ENCODE data around the gene TMEM238.
A peak's percentile ranks its signal among the peaks of the same experiment; 100 is the strongest.

TMEM238 gene

DNA sequence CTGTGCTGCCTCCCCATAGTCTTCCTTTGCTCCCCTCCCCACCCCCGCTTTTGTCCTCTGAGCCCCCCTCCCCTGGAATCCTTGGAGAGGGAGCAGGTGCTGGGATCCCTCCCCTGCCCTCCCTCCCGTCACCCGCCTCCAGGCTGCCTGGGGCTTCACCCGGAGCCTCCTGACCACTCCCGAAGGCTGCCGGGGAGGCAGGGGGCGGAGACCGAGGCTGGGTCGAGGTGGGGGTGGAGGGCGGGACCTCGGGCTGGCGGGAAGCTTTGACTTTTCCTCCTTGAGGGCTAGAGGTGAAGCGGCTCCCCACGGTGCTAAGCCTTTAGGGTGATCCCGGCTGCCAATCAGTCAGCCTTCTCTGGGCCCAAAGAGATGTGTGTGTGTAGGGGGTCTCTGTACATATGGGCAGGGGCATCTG is 42.9 kb downstream of the TMEM238 start:
- no peak for DNase-seq (ENCODE audit: low read depth in 1 of 2, low spot score in 1 of 2)
- TF ChIP-seq SPI1 (IDR thresholded peaks at IDR 0.05; ENCODE audit: borderline replicate concordance, low read depth) (no peak), GABPA (IDR thresholded peaks at IDR 0.05; ENCODE audit: low read depth) (no peak), POLR2AphosphoS5 (IDR thresholded peaks at IDR 0.05; ENCODE audit: low read depth) (no peak)
- TF ChIP-seq, protein P1, sequence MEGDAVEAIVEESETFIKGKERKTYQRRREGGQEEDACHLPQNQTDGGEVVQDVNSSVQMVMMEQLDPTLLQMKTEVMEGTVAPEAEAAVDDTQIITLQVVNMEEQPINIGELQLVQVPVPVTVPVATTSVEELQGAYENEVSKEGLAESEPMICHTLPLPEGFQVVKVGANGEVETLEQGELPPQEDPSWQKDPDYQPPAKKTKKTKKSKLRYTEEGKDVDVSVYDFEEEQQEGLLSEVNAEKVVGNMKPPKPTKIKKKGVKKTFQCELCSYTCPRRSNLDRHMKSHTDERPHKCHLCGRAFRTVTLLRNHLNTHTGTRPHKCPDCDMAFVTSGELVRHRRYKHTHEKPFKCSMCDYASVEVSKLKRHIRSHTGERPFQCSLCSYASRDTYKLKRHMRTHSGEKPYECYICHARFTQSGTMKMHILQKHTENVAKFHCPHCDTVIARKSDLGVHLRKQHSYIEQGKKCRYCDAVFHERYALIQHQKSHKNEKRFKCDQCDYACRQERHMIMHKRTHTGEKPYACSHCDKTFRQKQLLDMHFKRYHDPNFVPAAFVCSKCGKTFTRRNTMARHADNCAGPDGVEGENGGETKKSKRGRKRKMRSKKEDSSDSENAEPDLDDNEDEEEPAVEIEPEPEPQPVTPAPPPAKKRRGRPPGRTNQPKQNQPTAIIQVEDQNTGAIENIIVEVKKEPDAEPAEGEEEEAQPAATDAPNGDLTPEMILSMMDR (IDR thresholded peaks at IDR 0.05; ENCODE audit: insufficient read depth, low read length) = no peak
- TF ChIP-seq, protein P2, sequence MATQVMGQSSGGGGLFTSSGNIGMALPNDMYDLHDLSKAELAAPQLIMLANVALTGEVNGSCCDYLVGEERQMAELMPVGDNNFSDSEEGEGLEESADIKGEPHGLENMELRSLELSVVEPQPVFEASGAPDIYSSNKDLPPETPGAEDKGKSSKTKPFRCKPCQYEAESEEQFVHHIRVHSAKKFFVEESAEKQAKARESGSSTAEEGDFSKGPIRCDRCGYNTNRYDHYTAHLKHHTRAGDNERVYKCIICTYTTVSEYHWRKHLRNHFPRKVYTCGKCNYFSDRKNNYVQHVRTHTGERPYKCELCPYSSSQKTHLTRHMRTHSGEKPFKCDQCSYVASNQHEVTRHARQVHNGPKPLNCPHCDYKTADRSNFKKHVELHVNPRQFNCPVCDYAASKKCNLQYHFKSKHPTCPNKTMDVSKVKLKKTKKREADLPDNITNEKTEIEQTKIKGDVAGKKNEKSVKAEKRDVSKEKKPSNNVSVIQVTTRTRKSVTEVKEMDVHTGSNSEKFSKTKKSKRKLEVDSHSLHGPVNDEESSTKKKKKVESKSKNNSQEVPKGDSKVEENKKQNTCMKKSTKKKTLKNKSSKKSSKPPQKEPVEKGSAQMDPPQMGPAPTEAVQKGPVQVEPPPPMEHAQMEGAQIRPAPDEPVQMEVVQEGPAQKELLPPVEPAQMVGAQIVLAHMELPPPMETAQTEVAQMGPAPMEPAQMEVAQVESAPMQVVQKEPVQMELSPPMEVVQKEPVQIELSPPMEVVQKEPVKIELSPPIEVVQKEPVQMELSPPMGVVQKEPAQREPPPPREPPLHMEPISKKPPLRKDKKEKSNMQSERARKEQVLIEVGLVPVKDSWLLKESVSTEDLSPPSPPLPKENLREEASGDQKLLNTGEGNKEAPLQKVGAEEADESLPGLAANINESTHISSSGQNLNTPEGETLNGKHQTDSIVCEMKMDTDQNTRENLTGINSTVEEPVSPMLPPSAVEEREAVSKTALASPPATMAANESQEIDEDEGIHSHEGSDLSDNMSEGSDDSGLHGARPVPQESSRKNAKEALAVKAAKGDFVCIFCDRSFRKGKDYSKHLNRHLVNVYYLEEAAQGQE (IDR thresholded peaks at IDR 0.05; ENCODE audit: insufficient replicate concordance, low read depth) = no peak
- Histone ChIP-seq H3K4me3 (replicated peaks; ENCODE audit: insufficient read depth, low read length) (no peak overlapping the region), H3K27ac (replicated peaks) (no peak overlapping the region), H3K27me3 (ENCODE audit: insufficient read depth, poor library complexity, severe bottlenecking) (no peaks in the 10 kb centered on the region)

DNA sequence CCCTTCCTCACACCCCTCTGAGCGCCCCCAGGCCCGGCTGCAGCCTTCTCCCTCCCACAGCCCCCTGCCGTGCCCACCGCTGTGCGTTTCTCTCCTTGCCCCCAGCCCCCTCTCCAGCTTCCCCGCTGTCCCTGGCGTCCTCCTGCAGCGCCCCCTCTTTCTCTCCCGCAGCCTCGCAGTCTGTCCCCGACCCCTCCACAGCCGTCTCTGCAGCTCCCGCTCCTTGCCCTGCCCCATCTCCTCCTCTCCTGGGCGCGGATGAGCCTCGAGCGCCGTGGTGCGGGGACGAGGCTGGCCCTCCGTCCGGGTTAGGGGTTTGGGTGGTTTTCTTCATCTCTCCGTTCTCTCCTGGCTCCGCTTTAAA is 43.3 kb downstream of the TMEM238 start:
- TF ChIP-seq, protein P1 (IDR thresholded peaks at IDR 0.05; ENCODE audit: insufficient read depth, low read length) = no peak
- TF ChIP-seq, protein P2 (IDR thresholded peaks at IDR 0.05; ENCODE audit: insufficient replicate concordance, low read depth) = no peak
- TF ChIP-seq POLR2AphosphoS5 (IDR thresholded peaks at IDR 0.05; ENCODE audit: low read depth) (no peak), SPI1 (IDR thresholded peaks at IDR 0.05; ENCODE audit: borderline replicate concordance, low read depth) (no peak), GABPA (IDR thresholded peaks at IDR 0.05; ENCODE audit: low read depth) (no peak)
- DNase-seq (ENCODE audit: low read depth in 1 of 2, low spot score in 1 of 2) = no peak
- no peak overlapping the region for H3K27ac ChIP-seq (replicated peaks)
- peak overlapping the region; percentile 53 for H3K4me3 ChIP-seq (replicated peaks; ENCODE audit: insufficient read depth, low read length)
- no peaks in the 10 kb centered on the region for H3K27me3 ChIP-seq (ENCODE audit: insufficient read depth, poor library complexity, severe bottlenecking)

DNA sequence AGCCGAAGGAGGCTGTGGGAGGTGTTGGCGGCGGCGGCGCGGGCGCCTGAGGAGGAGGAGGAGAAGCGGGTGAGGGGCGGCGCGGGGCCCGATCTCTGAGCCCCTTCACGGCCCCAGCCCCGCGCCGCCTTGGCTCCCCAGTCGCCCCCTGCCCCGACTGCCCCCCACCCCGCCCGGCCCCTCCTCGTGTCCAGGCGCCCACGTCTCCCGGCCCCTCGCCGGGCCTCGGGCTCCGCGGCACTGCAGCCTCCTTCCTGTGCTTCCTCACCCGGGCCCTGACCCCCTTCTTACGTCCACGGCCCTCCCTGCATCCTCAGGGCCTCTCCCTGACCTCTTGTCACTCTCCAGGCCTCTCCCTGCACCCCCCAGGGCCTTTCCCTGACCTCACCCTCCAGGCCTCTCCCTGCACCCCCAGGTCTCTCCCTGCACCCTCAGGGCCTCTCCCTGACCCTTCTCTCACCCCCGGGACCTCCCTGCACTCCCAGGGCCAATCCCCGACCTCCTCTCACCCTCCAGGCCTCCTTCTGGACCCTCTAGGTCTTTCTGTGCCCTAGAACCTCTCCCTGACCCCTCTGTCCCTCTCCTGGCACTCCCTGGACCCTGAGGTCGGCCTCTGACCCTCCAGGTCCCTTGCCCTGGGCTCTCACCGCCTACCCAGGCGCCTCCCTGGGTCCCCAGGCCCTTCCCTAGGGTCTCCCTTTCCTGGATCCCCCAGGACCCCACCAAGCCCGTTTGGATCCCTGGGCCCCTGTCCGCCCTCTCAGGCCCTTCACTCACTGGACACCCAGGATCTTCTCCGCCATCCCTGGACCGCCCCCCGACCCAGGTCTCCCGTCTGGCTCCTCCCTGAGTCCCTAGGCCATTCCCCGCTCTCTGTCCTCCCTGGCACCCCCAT is 44.0 kb downstream of the TMEM238 start:
- Histone ChIP-seq H3K27ac (replicated peaks) (peak overlapping the region; percentile 67), H3K27me3 (ENCODE audit: insufficient read depth, poor library complexity, severe bottlenecking) (no peaks in the 10 kb centered on the region), H3K4me3 (replicated peaks; ENCODE audit: insufficient read depth, low read length) (peak overlapping the region; percentile 53)
- TF ChIP-seq POLR2AphosphoS5 (IDR thresholded peaks at IDR 0.05; ENCODE audit: low read depth) (peak; percentile 71; the same call in 1 of the 2 replicates), GABPA (IDR thresholded peaks at IDR 0.05; ENCODE audit: low read depth) (no peak)
- TF ChIP-seq, protein P1 (IDR thresholded peaks at IDR 0.05; ENCODE audit: insufficient read depth, low read length) = no peak
- no peak for DNase-seq (ENCODE audit: low read depth in 1 of 2, low spot score in 1 of 2)
